K562 (cell line): Measurements from ENCODE around the gene LRP2BP. TPM values are rescaled to one million over a fixed set of nuclear protein-coding genes. Genes with fewer than 3 reads are reported as not detected.

Source experiments
- ATF7 ChIP-seq: fragments of 450-650 bp; IDR thresholded peaks from 2 replicates; pipeline ENCODE4 v1.7.1; 2014; ENCODE audit warnings: mild to moderate bottlenecking, moderate library complexity
- FOS ChIP-seq: IDR thresholded peaks from 3 replicates; pipeline ENCODE4 v1.6.1; 2011; ENCODE audit not compliant: insufficient read length; ENCODE audit errors: extremely low read depth
- FOXJ2 ChIP-seq: fragments of 200-800 bp; sonication (Bioruptor generic); IDR thresholded peaks from 2 replicates; pipeline ENCODE4 v1.6.1; 2016; ENCODE audit warnings: missing genetic modification characterization, missing compliant biosample characterization
- IRF1 ChIP-seq: sonication (generic); formaldehyde crosslinking; IDR thresholded peaks from 2 replicates; pipeline ENCODE4 v1.8.0; 2022; ENCODE audit warnings: missing genetic modification reagents, mild to moderate bottlenecking, borderline replicate concordance
- JUNB ChIP-seq: fragments of 450-650 bp; formaldehyde crosslinking; conservative IDR thresholded peaks from 2 replicates; pipeline ENCODE4 v1.4.0; 2020; ENCODE audit warnings: mild to moderate bottlenecking
- MBD1 ChIP-seq: fragments of 250-450 bp; sonication (Bioruptor Pico); IDR thresholded peaks from 2 replicates; pipeline ENCODE4 v1.8.0; 2022; ENCODE audit warnings: inconsistent platforms
- MGA ChIP-seq: fragments of 450-650 bp; IDR thresholded peaks from 2 replicates; pipeline ENCODE4 v1.6.1; 2016; ENCODE audit warnings: mild to moderate bottlenecking, moderate library complexity
- RFX1 ChIP-seq: fragments of 450-650 bp; IDR thresholded peaks from 2 replicates; pipeline ENCODE4 v1.6.1; 2016; ENCODE audit warnings: mild to moderate bottlenecking, moderate library complexity
- SMARCC2 ChIP-seq: fragments of 450-650 bp; IDR thresholded peaks from 2 replicates; pipeline ENCODE4 v1.6.1; 2017; ENCODE audit warnings: antibody characterized with exemption, moderate library complexity, mild to moderate bottlenecking, low read depth
- SMARCE1 ChIP-seq: fragments of 450-650 bp; IDR thresholded peaks from 2 replicates; pipeline ENCODE4 v1.7.1; 2016; ENCODE audit warnings: mild to moderate bottlenecking
- SUPT5H ChIP-seq: fragments of 450-650 bp; IDR thresholded peaks from 2 replicates; pipeline ENCODE4 v1.6.1; 2016
- TAF9B ChIP-seq: fragments of 450-650 bp; IDR thresholded peaks from 2 replicates; pipeline ENCODE4 v1.6.1; 2018; ENCODE audit warnings: mild to moderate bottlenecking; ENCODE audit not compliant: partially characterized antibody
- TEAD4 ChIP-seq, 2 experiments: sonication (generic) in 1 of 2; formaldehyde crosslinking in 1 of 2; IDR thresholded peaks; 2 replicates each; pipeline versions ENCODE4 v1.6.1 to v1.8.0; 2012 to 2022; ENCODE audit warnings: borderline replicate concordance in 1 of 2, inconsistent platforms in 1 of 2, low read length in 1 of 2, mild to moderate bottlenecking in 1 of 2, missing genetic modification reagents in 1 of 2
- ZKSCAN1 ChIP-seq: fragments of 150-350 bp; IDR thresholded peaks from 2 replicates; pipeline ENCODE4 v1.6.1; 2016; ENCODE audit warnings: low read depth, low read length
- polyA plus RNA-seq, 8 experiments: library from polyadenylated mRNA; depleted of rRNA in 4 of 8; stranded (reverse) in 5 of 8; unstranded in 3 of 8; fragments of >200 nt; fragmentation: Nextera tagmentation in 2 of 8; fragmentation: Illumina TruSeq in 1 of 8; extraction: Ambion mirVana in 2 of 8; extraction: Trizol in 1 of 8; gene quantifications; 2 replicates each; pipeline versions ENCODE4 v1.2.1 to v1.2.3, GENCODE V29; 2011 to 2014; ENCODE audit warnings: inconsistent platforms in 1 of 8, missing spikeins in 1 of 8
- total RNA-seq, 7 experiments: library from RNA; depleted of rRNA in 6 of 7; stranded (reverse); fragments of >200 nt in 6 of 7; fragmentation: Illumina TruSeq in 2 of 7; extraction: Trizol in 2 of 7; gene quantifications; 2 replicates each; pipeline versions ENCODE4 v1.2.1 to v1.2.3, GENCODE V29; 2011 to 2021; ENCODE audit warnings: low replicate concordance in 1 of 7

LRP2BP gene
- total and polyA plus RNA-seq, 9 of the 15 experiments (the other 6 are each of a cell fraction or from before 2014, with no cell fraction given): 0.42 to 2.1 (median 0.62) TPM

GRCh38 chr4:185359767-185360446 lies 35.8 kb downstream of the LRP2BP start (continued):
- TF ChIP-seq MGA (peak; percentile 72), TEAD4 (IDR thresholded peaks at IDR 0.05; ENCODE audit: low read length) (peak; percentile 39; the same call in 1 of the 2 replicates), TEAD4 (CRISPR knock-in tag; IDR thresholded peaks at IDR 0.05; ENCODE audit: borderline replicate concordance) (no peak), FOXJ2 (tag) (0 out of 2 replicates have a peak, but pooled peaks have one; percentile 30), RFX1 (no peak), MBD1 (CRISPR knock-in tag) (no peak), SMARCC2 (peak; percentile 72; the same call in 1 of the 2 replicates), TAF9B (peak; percentile 36), IRF1 (CRISPR knock-in tag) (no peak), ATF7 (0 out of 2 replicates have a peak, but pooled peaks have one; percentile 40), ZKSCAN1 (peak; percentile 63; the same call in 1 of the 2 replicates), SUPT5H (no peak), SMARCE1 (peak; percentile 83), FOS (peak; percentile 36), JUNB (CRISPR knock-in tag) (no peak)
